ENCODE data around the gene SACM1L.

DNA sequence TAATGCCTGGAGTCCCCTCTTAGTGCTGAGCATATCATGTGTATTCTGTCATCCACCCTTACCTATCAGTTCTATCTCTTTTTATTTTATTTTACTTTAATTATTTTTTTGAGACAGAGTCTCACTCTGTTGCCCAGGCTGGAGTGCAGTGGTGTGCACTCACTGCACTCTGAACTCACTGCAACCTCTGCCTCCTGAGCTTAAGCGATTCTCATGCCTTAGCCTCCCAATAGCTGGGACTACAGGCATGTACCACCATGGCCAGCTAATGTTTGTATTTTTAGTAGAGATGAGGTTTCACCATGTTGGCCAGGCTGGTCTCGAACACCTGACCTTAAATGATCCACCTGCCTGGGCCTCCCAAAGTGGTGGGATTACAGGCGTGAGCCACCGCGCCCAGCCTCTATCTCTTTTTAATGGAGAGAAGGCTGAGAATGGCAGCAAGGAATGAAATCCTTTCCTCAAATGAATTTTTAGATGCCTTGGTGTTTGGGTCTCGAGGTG is 11.4 kb downstream of the SACM1L start:
- TF ChIP-seq EZH2 (IDR thresholded peaks at IDR 0.05; ENCODE audit: borderline replicate concordance, low read length) = no peak
- TF ChIP-seq, protein P1, sequence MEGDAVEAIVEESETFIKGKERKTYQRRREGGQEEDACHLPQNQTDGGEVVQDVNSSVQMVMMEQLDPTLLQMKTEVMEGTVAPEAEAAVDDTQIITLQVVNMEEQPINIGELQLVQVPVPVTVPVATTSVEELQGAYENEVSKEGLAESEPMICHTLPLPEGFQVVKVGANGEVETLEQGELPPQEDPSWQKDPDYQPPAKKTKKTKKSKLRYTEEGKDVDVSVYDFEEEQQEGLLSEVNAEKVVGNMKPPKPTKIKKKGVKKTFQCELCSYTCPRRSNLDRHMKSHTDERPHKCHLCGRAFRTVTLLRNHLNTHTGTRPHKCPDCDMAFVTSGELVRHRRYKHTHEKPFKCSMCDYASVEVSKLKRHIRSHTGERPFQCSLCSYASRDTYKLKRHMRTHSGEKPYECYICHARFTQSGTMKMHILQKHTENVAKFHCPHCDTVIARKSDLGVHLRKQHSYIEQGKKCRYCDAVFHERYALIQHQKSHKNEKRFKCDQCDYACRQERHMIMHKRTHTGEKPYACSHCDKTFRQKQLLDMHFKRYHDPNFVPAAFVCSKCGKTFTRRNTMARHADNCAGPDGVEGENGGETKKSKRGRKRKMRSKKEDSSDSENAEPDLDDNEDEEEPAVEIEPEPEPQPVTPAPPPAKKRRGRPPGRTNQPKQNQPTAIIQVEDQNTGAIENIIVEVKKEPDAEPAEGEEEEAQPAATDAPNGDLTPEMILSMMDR (conservative IDR thresholded peaks at IDR 0.05 in 1 of 2, IDR thresholded peaks at IDR 0.05 in 1 of 2; ENCODE audit: extremely low read depth in 1 of 2, insufficient read depth in 1 of 2, low read depth in 1 of 2, low read length in 2 of 2) = no peak

All from mammary epithelial cell (primary cell).